Fibroblast of lung (primary cell): ENCODE data around the gene MFSD12. TPM values are rescaled to one million over a fixed set of nuclear protein-coding genes. Genes with fewer than 3 reads are reported as not detected.

Source experiments
- DNase-seq, 2 donors: peaks; one replicate each; pipeline versions ENCODE4 v3.0.0 to v3.0.0-alpha.2; 2010; ENCODE audit warnings: low read depth in 2 of 2
- H2AFZ ChIP-seq: 2 replicates; pipeline ENCODE4 v1.5.1; 2012; ENCODE audit warnings: low read length, control low read depth, inconsistent platforms
- H3K27ac ChIP-seq: 2 replicates; pipeline ENCODE4 v1.5.1; 2011; ENCODE audit warnings: low read length, control low read depth; ENCODE audit not compliant: insufficient read depth
- H3K27me3 ChIP-seq: 2 replicates; pipeline ENCODE4 v1.5.1; 2011; ENCODE audit warnings: mild to moderate bottlenecking, low read length; ENCODE audit not compliant: control insufficient read depth, insufficient read depth
- H3K36me3 ChIP-seq: 2 replicates; pipeline ENCODE4 v1.5.1; 2011; ENCODE audit warnings: low read length; ENCODE audit not compliant: control insufficient read depth, insufficient read depth
- H3K4me1 ChIP-seq: 2 replicates; pipeline ENCODE4 v1.5.1; 2011; ENCODE audit warnings: low read length; ENCODE audit not compliant: control insufficient read depth, insufficient read depth; ENCODE audit errors: extremely low read depth
- H3K4me2 ChIP-seq: 2 replicates; pipeline ENCODE4 v1.5.1; 2011; ENCODE audit warnings: low read length, control low read depth; ENCODE audit not compliant: insufficient read depth; ENCODE audit errors: extremely low read depth
- H3K4me3 ChIP-seq, 4 experiments: fragments of 200-600 bp in 1 of 4; sonication (generic) in 1 of 4; replicated peaks in 1 of 4; 2 replicates each; pipeline ENCODE4 v1.5.1; 2011 to 2016; ENCODE audit warnings: low read length in 4 of 4, low read depth in 3 of 4, mild to moderate bottlenecking in 3 of 4, control low read depth in 2 of 4, inconsistent platforms in 1 of 4, mixed read lengths in 1 of 4; ENCODE audit not compliant: insufficient read depth in 1 of 4; ENCODE audit errors: control extremely low read depth in 1 of 4
- H3K79me2 ChIP-seq: 2 replicates; pipeline ENCODE4 v1.5.1; 2012; ENCODE audit warnings: mild to moderate bottlenecking, low read length, inconsistent platforms; ENCODE audit not compliant: control insufficient read depth, insufficient read depth
- H3K9ac ChIP-seq: 2 replicates; pipeline ENCODE4 v1.5.1; 2011; ENCODE audit warnings: mild to moderate bottlenecking, low read length, control low read depth; ENCODE audit not compliant: insufficient read depth
- H3K9me3 ChIP-seq: 2 replicates; pipeline ENCODE4 v1.5.1; 2012; ENCODE audit warnings: low read depth, low read length; ENCODE audit not compliant: control insufficient read depth, insufficient read depth
- H4K20me1 ChIP-seq: 2 replicates; pipeline ENCODE4 v1.5.1; 2011; ENCODE audit warnings: low read length; ENCODE audit not compliant: control insufficient read depth, insufficient read depth; ENCODE audit errors: extremely low read depth
- CTCF ChIP-seq, 2 donors: IDR thresholded peaks in 1 of 2; conservative IDR thresholded peaks in 1 of 2; 1 replicate in 1 of 2; 2 replicates in 1 of 2; pipeline ENCODE4 v1.5.1; 2011 to 2012; ENCODE audit warnings: low read length in 2 of 2, control low read depth in 1 of 2, inconsistent platforms in 1 of 2, low read depth in 1 of 2, mild to moderate bottlenecking in 1 of 2
- EZH2 ChIP-seq: IDR thresholded peaks from 2 replicates; pipeline ENCODE4 v1.5.1; 2012; ENCODE audit warnings: low read length, control low read depth, mild to moderate bottlenecking; ENCODE audit errors: missing control alignments
- polyA plus RNA-seq, 2 donors: library from polyadenylated mRNA; depleted of rRNA in 1 of 2; stranded (reverse) in 1 of 2; unstranded in 1 of 2; fragments of >200 nt; gene quantifications; 2 replicates each; pipeline ENCODE4 v1.2.1, GENCODE V29; 2011 to 2012; ENCODE audit warnings: missing spikeins in 1 of 2
- total RNA-seq: library from RNA; depleted of rRNA; stranded (reverse); fragments of >200 nt; gene quantifications from 2 replicates; pipeline ENCODE4 v1.2.1, GENCODE V29; 2014

Gene MFSD12
- total and polyA plus RNA-seq, 2 donors (not counting 1 experiment from before 2014, with no cell fraction given): 20.6 to 79.9 TPM

GRCh38 chr19:3548606-3549005 lies 8.8 kb downstream of the MFSD12 start:
- Histone ChIP-seq H3K4me3 (no peak overlapping the region), H4K20me1 (no peaks in the 10 kb centered on the region), H3K9ac (no peak overlapping the region), H3K36me3 (peaks cover 20% of the 10 kb centered on the region), H2AFZ (no peak overlapping the region), H3K4me2 (no peak overlapping the region), H3K9me3 (no peaks in the 10 kb centered on the region), H3K27me3 (no peaks in the 10 kb centered on the region), H3K27ac (no peak overlapping the region), H3K79me2 (no peaks in the 10 kb centered on the region), H3K4me1 (peaks cover 2% of the 10 kb centered on the region)
- TF ChIP-seq EZH2 (no peak), CTCF (conservative IDR thresholded peaks at IDR 0.05 in 1 of 2, IDR thresholded peaks at IDR 0.05 in 1 of 2; ENCODE audit: low read depth in 1 of 2, low read length in 2 of 2) (no peak)
- DNase-seq: no peak

GRCh38 chr19:3547767-3548282 lies 9.6 kb downstream of the MFSD12 start:
- Histone ChIP-seq H3K4me2 (no peak overlapping the region), H3K4me1 (no peaks in the 10 kb centered on the region), H3K9ac (no peak overlapping the region), H3K36me3 (peaks cover 20% of the 10 kb centered on the region), H3K79me2 (no peaks in the 10 kb centered on the region), H3K27me3 (no peaks in the 10 kb centered on the region), H3K9me3 (no peaks in the 10 kb centered on the region), H3K27ac (no peak overlapping the region), H2AFZ (no peak overlapping the region), H4K20me1 (no peaks in the 10 kb centered on the region), H3K4me3 (no peak overlapping the region)
- DNase-seq: no peak
- TF ChIP-seq CTCF (conservative IDR thresholded peaks at IDR 0.05 in 1 of 2, IDR thresholded peaks at IDR 0.05 in 1 of 2; ENCODE audit: low read depth in 1 of 2, low read length in 2 of 2) (no peak), EZH2 (no peak)

GRCh38 chr19:3547301-3547731 lies 10.1 kb downstream of the MFSD12 start:
- no peak for DNase-seq
- no peaks in the 10 kb centered on the region for H3K9me3 ChIP-seq

More at GRCh38 chr19:3547301-3547731, 10.1 kb downstream of the MFSD12 start:
- H3K27me3 ChIP-seq: no peaks in the 10 kb centered on the region
- H3K4me2 ChIP-seq: no peak overlapping the region
- H3K36me3 ChIP-seq: peaks cover 20% of the 10 kb centered on the region
- H3K4me3 ChIP-seq: no peak overlapping the region
- TF ChIP-seq EZH2: no peak
- TF ChIP-seq CTCF (conservative IDR thresholded peaks at IDR 0.05 in 1 of 2, IDR thresholded peaks at IDR 0.05 in 1 of 2; ENCODE audit: low read depth in 1 of 2, low read length in 2 of 2): peak; percentile 49 to 63
- H4K20me1 ChIP-seq: no peaks in the 10 kb centered on the region
- no peak overlapping the region for H3K9ac ChIP-seq
- H3K4me1 ChIP-seq: no peaks in the 10 kb centered on the region
- H3K27ac ChIP-seq: no peak overlapping the region
- no peaks in the 10 kb centered on the region for H3K79me2 ChIP-seq
- no peak overlapping the region for H2AFZ ChIP-seq
